Brain microvascular endothelial cell (primary cell): ENCODE results near the gene LBHD1.
"Not testable (repeated sequence)": the region's sequence is repeated elsewhere in the genome, so short reads cannot be mapped to it uniquely, and the experiment has no call there.

ENCODE experiments used
- DNase-seq: peaks from one replicate; pipeline ENCODE4 v3.0.0-alpha.2; 2020
- H3K27ac ChIP-seq: fragments of 250-450 bp; sonication (Bioruptor Pico); 2 replicates; pipeline ENCODE4 v1.5.1; 2020; ENCODE audit warnings: mild to moderate bottlenecking, moderate library complexity
- H3K27me3 ChIP-seq: fragments of 250-450 bp; sonication (Bioruptor Pico); replicated peaks from 2 replicates; pipeline ENCODE4 v1.5.1; 2020; ENCODE audit warnings: mild to moderate bottlenecking
- H3K36me3 ChIP-seq: fragments of 250-450 bp; sonication (Bioruptor Pico); replicated peaks from 2 replicates; pipeline ENCODE4 v1.5.1; 2020; ENCODE audit warnings: mild to moderate bottlenecking
- H3K4me3 ChIP-seq: 2 replicates; pipeline ENCODE4 v1.5.1; 2011; ENCODE audit warnings: low read depth, mild to moderate bottlenecking, control low read depth, low read length, moderate library complexity
- CTCF ChIP-seq: IDR thresholded peaks from 2 replicates; pipeline ENCODE4 v1.5.1; 2011; ENCODE audit warnings: low read depth, mild to moderate bottlenecking, moderate library complexity, low read length, control low read depth, inconsistent platforms; ENCODE audit errors: missing control alignments
- in situ Hi-C: cut with HindIII; loops from 2 replicates; pipeline ENCODE4 v1.10.0; 2017; ENCODE audit warnings: low sequenced_read_pairs, low pct_ligation_motif_present

LBHD1 gene

GRCh38 chr11:62678433-62678769, 6.3 kb upstream of the LBHD1 start:
- TF ChIP-seq CTCF = no peak
- in situ Hi-C loops = no loop called here

DNA sequence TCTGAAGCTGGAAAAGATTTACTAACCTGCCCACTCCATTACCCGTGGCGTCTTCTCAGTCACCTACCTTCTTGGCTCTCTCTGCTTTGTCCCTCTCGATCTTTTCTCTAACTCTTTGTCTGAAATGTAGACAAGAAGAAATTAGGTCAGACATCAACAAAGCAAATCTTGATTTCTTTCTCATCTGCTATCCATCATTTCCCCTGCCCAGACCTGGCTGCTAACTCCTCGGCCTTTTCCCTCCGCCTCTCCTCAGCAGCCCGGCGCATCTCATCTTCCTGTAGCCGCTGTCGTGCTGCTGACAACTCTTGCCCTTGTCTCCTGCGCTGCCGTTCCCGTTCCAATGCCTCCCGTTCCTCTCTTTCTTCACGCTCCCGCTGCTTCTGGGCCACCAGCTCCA, 5.6 kb upstream of the LBHD1 start:
- Histone ChIP-seq H3K36me3 (peaks cover 12% of the 10 kb centered on the region), H3K27ac (no peak overlapping the region), H3K4me3 (peak overlapping the region; percentile 95), H3K27me3 (no peaks in the 10 kb centered on the region)
- TF ChIP-seq CTCF = no peak
- no peak for DNase-seq
- in situ Hi-C loops = no loop called here

More at GRCh38 chr11:62678433-62678769, 6.3 kb upstream of the LBHD1 start:
- Histone ChIP-seq H3K4me3 (peak overlapping the region; percentile 95), H3K27ac (peak overlapping the region; percentile 71), H3K27me3 (no peaks in the 10 kb centered on the region), H3K36me3 (peaks cover 12% of the 10 kb centered on the region)
- no peak for DNase-seq

DNA sequence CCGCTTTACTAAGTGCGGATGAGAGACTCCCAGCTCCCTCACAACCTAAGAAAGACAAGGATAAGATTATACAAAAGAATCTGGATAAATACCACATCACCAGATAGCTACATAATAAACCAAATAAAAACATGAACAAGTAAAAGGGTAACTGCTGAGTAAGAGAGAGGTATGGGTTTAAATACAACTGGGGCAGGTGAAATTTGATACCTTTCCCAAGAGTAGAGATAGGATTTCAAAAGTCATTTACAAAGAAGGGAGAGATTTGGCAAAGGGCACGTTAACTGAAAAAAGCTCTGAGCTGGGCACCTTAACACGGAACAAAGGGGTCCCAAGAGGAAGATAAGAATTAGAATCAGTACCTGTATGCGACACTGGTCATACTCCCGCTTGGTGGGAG, 5.1 kb upstream of the LBHD1 start:
- in situ Hi-C loops = no loop called here
- H3K36me3 ChIP-seq = peaks cover 12% of the 10 kb centered on the region
- no peak for DNase-seq
- no peaks in the 10 kb centered on the region for H3K27me3 ChIP-seq
- TF ChIP-seq CTCF = no peak
- H3K4me3 ChIP-seq = no peak overlapping the region
- H3K27ac ChIP-seq = no peak overlapping the region

- Histone ChIP-seq H3K36me3 (peaks cover 12% of the 10 kb centered on the region), H3K27ac (no peak overlapping the region), H3K27me3 (no peaks in the 10 kb centered on the region), H3K4me3 (no peak overlapping the region)
- DNase-seq = no peak
- TF ChIP-seq CTCF = no peak
- in situ Hi-C loops = no loop called here
Observed at GRCh38 chr11:62676698-62677097, 4.6 kb upstream of the LBHD1 start.

DNA sequence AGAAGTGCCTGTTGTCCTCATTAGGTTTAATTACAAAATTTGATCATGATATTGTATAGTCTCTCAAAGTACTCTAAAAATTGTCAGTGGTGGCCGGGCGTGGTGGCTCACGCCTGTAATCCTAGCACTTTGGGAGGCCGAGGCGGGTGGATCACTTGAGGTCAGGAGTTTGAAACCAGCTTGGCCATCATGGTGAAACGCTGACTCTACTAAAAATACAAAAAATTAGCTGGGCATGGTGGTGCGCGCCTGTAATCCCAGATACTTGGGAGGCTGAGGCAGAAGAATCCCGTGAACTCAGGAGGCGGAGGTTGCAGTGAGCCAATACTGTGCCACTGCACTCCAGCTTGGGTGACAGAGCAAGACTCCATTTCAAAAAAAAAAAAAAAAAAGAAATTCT, 3.3 kb upstream of the LBHD1 start:
- H3K27me3 ChIP-seq, DNase-seq, H3K4me3 ChIP-seq, in situ Hi-C loops, H3K27ac ChIP-seq: not testable (repeated sequence)
- peaks cover 12% of the 10 kb centered on the region for H3K36me3 ChIP-seq

- no peak for DNase-seq
- TF ChIP-seq CTCF = no peak
- in situ Hi-C loops = no loop called here
Observed at GRCh38 chr11:62673196-62673525, 1.1 kb upstream of the LBHD1 start.

More at GRCh38 chr11:62673196-62673525, 1.1 kb upstream of the LBHD1 start:
- peaks cover 12% of the 10 kb centered on the region for H3K36me3 ChIP-seq
- H3K27ac ChIP-seq = no peak overlapping the region
- H3K27me3 ChIP-seq = no peaks in the 10 kb centered on the region
- H3K4me3 ChIP-seq = no peak overlapping the region
